GM21528 (cell line): ENCODE results near the gene ALOX5.
"Not testable (repeated sequence)": the region's sequence is repeated elsewhere in the genome, so short reads cannot be mapped to it uniquely, and the experiment has no call there.

ENCODE experiments used
- ATAC-seq: cut with Tn5 transposase; IDR thresholded peaks from one replicate; pipeline ENCODE4 v1.9.1; 2021; ENCODE audit warnings: mild to moderate bottlenecking, moderate library complexity; ENCODE audit not compliant: unreplicated experiment, low FRiP score

Gene ALOX5

GRCh38 chr10:45373576-45374349 is at the start of gene ALOX5:
TSS of gene ALOX5 (plus strand) at chr10:45374216. CDS start at chr10:45374280, 64 bp downstream.
- peak; percentile 63 for ATAC-seq

DNA sequence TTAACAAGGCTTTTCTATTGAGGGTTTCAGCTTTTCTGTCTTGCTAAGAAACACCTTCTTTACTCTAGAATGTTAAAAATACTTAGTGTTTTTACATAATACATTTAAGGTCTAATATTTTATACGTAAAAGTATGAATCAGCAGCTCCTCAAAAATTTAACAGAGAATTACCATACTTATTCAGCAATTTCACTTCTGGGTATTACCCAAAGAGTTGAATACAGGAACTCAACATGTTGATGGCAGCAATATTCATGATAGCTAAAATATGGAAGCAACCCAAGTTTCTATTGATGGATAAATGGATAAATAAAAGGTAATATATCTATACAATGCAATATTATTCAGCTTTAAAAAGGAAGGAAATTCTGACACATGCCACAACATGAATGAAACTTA is 48.9 kb upstream of the ALOX5 start:
- no peak for ATAC-seq

DNA sequence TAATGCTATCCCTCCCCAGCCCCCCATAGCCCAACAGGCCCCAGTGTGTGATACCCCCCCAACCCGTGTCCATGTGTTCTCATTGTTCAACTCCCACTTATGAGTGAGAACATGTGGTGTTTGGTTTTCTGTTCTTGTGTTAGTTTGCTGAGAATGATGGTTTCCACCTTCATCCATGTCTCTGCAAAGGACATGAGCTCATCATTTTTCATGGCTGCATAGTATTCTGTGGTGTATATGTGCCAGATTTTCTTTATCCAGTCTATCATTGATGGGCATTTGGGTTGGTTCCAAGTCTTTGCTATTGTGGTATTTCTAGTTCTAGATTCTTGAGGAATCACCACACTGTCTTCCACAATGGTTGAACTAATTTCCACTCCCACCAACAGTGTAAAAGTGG is 47.2 kb upstream of the ALOX5 start:
- ATAC-seq: not testable (repeated sequence)

DNA sequence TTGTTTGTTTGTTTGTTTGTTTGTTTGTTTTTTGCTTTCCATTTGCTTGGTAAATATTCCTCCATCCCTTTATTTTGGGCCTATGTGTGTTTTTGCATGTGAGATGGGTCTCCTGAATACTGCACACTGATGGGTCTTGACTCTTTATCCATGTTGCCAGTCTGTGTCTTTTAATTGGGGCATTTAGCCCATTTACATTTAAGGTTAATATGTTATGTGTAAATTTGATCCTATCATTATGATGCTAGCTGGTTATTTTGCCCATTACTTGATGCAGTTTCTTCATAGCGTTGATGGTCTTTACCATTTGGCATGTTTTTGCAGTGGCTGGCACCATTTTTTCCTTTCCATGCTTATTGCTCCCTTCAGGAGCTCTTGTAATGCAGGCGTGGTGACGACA is 42.2 kb upstream of the ALOX5 start:
- ATAC-seq: not testable (repeated sequence)

- ATAC-seq: no peak
Measured at GRCh38 chr10:45339894-45340293, 34.1 kb upstream of the ALOX5 start.

GRCh38 chr10:45340420-45340819 is 33.6 kb upstream of the ALOX5 start:
- not testable (repeated sequence) for ATAC-seq

DNA sequence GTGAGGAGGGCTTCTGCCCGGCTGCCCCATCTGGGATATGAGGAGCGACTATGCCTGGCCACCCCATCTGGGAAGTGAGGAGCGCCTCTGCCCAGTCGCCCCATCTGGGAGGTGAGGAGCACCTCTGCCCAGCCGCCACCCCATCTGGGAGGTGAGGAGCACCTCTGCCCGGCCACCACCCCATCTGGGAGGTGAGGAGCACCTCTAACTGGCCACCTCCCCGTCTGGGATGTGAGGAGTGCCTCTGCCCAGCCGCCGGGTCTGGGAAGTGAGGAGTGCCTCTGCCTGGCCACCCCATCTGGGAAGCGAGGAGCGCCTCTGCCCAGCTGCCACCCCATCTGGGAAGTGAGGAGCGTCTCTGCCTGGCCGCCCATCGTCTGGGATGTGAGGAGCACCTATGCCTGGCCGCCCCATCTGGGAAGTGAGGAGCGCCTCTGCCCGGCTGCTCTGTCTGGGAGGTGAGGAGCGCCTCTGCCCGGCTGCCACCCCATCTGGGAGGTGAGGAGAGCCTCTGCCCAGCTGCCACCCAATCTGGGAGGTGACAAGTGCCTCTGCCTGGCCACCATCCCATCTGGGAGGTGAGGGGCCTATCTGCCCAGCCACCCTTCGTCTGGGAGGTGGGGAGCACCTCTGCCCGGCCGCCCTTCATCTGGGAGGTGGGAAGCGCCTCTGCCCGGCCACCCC is 27.2 kb upstream of the ALOX5 start:
- ATAC-seq: not testable (repeated sequence)

DNA sequence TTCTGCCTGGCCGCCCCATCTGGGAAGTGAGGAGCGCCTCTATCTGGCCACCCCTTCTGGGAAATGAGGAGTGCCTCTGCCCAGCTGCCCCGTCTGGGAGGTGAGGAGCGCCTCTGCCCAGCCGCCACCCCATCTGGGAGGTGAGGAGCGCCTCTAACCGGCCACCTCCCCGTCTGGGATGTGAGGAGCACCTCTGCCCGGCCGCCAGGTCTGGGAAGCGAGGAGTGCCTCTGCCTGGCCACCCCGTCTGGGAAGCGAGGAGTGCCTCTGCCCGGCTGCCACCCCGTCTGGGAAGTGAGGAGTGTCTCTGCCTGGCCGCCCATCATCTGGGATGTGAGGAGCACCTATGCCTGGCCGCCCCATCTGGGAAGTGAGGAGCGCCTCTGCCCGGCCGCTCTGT is 26.6 kb upstream of the ALOX5 start:
- ATAC-seq: not testable (repeated sequence)

- ATAC-seq: not testable (repeated sequence)
Measured at GRCh38 chr10:45348196-45348765, 25.7 kb upstream of the ALOX5 start.

DNA sequence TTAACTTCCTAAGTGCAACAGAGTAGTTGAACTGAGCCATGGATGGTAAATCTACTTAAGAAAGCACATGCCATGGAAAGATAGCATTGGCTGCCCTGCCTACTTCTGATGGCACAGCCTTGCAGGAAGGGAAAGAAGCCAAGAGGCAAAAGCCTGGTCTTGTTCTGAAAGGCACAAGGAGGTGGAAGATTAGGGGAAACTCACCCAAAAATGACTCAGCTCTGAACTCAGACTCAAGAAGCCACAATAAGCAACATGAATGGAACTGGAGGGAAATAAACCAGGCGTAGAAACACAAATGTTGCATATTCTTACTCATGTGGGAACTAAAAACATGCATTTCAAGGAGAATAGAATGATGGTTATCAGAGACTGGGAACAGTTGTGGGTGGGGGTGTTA is 20.8 kb upstream of the ALOX5 start:
- peak; percentile 61 for ATAC-seq

DNA sequence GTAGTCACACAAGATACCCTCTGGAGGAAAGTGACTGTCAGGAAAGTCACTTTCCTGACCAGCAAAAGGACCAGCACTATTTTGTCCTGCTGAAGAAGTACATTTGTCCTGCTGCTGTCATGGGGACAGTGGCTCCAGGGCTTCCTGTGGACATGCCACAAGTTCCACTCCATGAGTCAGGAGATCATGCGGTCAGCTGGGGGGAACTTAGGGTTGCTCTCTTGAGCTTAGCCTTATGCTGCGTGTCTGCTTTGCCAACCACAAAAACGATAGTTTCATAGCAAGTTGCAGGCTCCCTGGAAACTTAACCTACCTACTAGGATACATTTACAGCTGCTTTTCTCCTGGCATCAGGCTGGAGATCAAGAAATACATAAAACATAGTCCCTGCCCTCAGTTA is 19.8 kb upstream of the ALOX5 start:
- ATAC-seq: no peak

- no peak for ATAC-seq
Measured at GRCh38 chr10:45355494-45355893, 18.5 kb upstream of the ALOX5 start.

GRCh38 chr10:45358961-45359360 is 15.1 kb upstream of the ALOX5 start:
- not testable (repeated sequence) for ATAC-seq

DNA sequence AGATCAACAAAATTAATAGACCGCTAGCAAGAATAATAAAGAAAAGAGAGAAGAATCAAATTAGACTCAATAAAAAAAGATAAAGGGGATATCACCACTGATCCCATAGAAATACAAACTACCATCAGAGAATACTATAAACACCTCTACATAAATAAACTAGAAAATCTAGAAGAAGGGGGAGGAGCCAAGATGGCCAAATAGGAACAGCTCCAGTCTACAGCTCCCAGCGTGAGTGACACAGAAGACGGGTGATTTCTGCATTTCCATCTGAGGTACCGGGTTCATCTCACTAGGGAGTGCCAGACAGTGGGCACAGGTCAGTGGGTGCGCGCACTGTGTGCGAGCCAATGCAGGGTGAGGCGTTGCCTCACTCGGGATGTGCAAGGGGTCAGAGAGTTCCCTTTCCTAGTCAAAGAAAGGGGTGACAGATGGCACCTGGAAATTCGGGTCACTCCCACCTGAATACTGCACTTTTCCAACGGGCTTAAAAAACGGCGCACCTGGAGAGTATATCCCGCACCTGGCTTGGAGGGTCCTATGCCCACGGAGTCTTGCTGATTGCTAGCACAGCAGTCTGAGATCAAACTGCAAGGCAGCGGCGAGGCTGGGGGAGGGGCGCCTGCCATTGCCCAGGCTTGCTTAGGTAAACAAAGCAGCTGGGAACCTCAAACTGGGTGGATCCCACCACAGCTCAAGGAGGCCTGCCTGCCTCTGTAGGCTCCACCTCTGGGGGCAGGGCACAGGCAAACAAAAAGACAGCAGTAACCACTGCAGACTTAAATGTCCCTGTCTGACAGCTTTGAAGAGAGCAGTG is 11.8 kb upstream of the ALOX5 start:
- ATAC-seq: not testable (repeated sequence)

DNA sequence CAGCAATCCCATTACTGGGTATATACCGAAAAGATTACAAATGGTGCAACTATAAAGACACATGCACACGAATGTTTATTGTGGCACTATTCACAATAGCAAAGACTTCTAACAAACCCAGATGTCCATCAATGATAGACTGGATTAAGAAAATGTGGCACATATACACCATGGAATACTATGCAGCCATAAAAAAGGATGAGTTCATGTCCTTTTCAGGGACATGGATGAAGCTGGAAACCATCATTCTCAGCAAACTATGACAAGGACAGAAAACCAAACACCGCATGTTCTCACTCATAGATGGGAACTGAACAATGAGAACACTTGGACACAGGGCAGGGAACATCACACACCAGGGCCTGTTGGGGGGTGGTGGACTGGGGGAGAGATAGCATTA is 6.4 kb upstream of the ALOX5 start:
- ATAC-seq: not testable (repeated sequence)

GRCh38 chr10:45368181-45368580 is 5.8 kb upstream of the ALOX5 start:
- ATAC-seq: no peak

- ATAC-seq: no peak
Measured at GRCh38 chr10:45370202-45370955, 3.6 kb upstream of the ALOX5 start.

DNA sequence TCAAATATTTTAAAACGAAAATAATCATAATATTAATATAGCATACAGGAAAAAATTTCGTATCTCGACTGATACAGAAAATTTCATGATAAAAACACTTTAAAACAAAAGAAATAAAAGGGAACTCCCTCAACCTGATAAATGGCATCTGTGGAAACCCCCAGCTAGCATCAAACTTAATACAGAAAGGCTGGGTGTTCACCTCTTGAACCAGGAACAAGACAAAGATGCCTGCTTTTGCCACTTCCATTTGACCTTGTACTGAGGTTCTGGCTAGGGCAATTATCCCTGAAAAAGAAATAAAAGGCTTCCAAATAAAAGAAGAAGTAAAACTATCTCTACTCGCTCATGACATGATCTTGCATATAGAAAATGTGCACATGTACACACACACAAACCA is 2.5 kb upstream of the ALOX5 start:
- no peak for ATAC-seq

DNA sequence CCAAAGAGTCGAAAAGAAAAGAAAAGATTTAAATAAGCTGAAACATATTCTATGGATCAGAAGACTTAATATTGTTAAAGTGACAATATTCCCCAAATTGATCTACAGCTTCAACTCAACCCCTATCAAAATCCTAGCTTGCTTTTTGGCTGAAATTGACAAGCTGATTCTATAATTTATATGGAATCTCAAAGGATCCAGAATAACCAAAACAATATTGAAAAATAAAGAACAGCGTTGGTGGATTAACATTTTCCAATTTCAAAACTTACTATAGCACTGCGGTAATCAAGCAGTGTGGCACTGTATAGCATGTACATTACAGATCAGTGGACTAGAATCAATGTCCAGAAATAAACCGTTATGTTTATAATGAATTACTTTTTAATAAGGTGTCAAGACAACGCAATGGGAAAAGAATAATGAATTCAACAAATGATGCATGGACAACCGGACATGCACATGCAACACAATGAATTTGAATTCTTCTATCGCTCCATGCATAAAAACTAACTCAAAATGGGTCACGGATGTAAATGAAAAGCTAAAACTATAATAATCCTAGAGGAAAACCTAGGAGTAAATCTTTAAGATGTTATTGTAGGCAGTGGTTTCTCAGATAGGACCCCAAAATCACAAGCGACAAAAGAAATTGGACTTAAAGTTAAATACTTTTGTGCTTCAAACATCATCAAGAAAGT is 1.6 kb upstream of the ALOX5 start:
- ATAC-seq: no peak
